Esophagus muscularis mucosa (tissue), 4 donors: ENCODE results near the gene TMEM100. TPM values are rescaled to one million over a fixed set of nuclear protein-coding genes. Genes with fewer than 3 reads are reported as not detected.

ENCODE experiments used
- DNase-seq: peaks from one replicate; pipeline ENCODE4 v3.0.0-alpha.2; 2017; ENCODE audit errors: extremely low spot score
- H3K27ac ChIP-seq, 4 donors: fragments of 200-600 bp; sonication (generic); replicated peaks in 1 of 4; 1 replicate in 3 of 4; 2 replicates in 1 of 4; pipeline ENCODE4 v1.5.1; 2016 to 2019; ENCODE audit warnings: mild to moderate bottlenecking in 1 of 4
- H3K27me3 ChIP-seq, 4 donors: fragments of 200-600 bp; sonication (generic); one replicate each; pipeline versions ENCODE4 v1.5.1 to v1.6.0; 2016 to 2019
- H3K36me3 ChIP-seq, 4 donors: fragments of 200-600 bp; sonication (generic); one replicate each; pipeline ENCODE4 v1.5.1; 2016 to 2019
- H3K4me1 ChIP-seq, 4 donors: fragments of 200-600 bp; sonication (generic); one replicate each; pipeline ENCODE4 v1.5.1; 2016 to 2019
- H3K4me3 ChIP-seq, 4 donors: fragments of 200-600 bp; sonication (generic); 1 replicate in 2 of 4; 2 replicates in 2 of 4; pipeline ENCODE4 v1.5.1; 2016 to 2019; ENCODE audit warnings: mild to moderate bottlenecking in 4 of 4, moderate library complexity in 1 of 4
- H3K9me3 ChIP-seq, 4 donors: fragments of 200-600 bp; sonication (generic); 1 replicate in 3 of 4; 2 replicates in 1 of 4; pipeline ENCODE4 v1.5.1; 2016 to 2019
- CTCF ChIP-seq, 3 experiments: fragments of 200-600 bp in 2 of 3; fragments of 450-650 bp in 1 of 3; sonication (generic) in 2 of 3; IDR thresholded peaks; one replicate each; pipeline ENCODE4 v1.5.1; 2017 to 2019; ENCODE audit warnings: antibody characterized with exemption in 3 of 3, mild to moderate bottlenecking in 2 of 3, moderate library complexity in 1 of 3
- EP300 ChIP-seq: sonication (generic); formaldehyde crosslinking; IDR thresholded peaks from one replicate; pipeline ENCODE4 v1.6.1; 2017; ENCODE audit warnings: antibody characterized with exemption
- POLR2A ChIP-seq: fragments of 450-650 bp; IDR thresholded peaks from one replicate; pipeline ENCODE4 v1.6.1; 2017; ENCODE audit warnings: antibody characterized with exemption, moderate library complexity, mild to moderate bottlenecking, low read depth
- POLR2AphosphoS5 ChIP-seq, 2 donors: sonication (generic); formaldehyde crosslinking; IDR thresholded peaks; one replicate each; pipeline ENCODE4 v1.6.1; 2017; ENCODE audit warnings: antibody characterized with exemption in 2 of 2
- WGBS: methylation state at CpG from one replicate; pipeline ENCODE4 v1.1.5; 2018; 5-methylcytosine and 5-hydroxymethylcytosine counted together
- intact Hi-C: fragments of 100-400 bp; cut with DNase I; formaldehyde crosslinking; loops from one replicate; pipeline ENCODE4 v1.15.1; 2023
- total RNA-seq, 4 donors: library from RNA; depleted of rRNA; stranded (reverse); fragments of >200 nt; gene quantifications; one replicate each; pipeline versions ENCODE4 v1.1.0 to v1.2.1, GENCODE V29; 2016

TMEM100 gene
- total RNA-seq, 4 donors from 2014 or later: 4.2 to 9.6 (median 9.5) TPM

GRCh38 chr17:55768936-55769624 is 46.4 kb upstream of the TMEM100 start:
- intact Hi-C loops: no loop called here
- peaks cover 17 to 60% (median 49%) of the 10 kb centered on the region in 4 donors for H3K36me3 ChIP-seq
- H3K4me1 ChIP-seq: peaks cover 4 to 24% (median 21%) of the 10 kb centered on the region in 4 donors

GRCh38 chr17:55765472-55765871 is 42.8 kb upstream of the TMEM100 start:
- DNase-seq: no peak
- intact Hi-C loops: no loop called here
- Histone ChIP-seq H3K4me3 (no peak overlapping the region), H3K36me3 (peaks cover 0 to 26% (median 17%) of the 10 kb centered on the region in 4 donors), H3K4me1 (peaks cover 10 to 33% (median 28%) of the 10 kb centered on the region in 4 donors), H3K27me3 (no peaks in the 10 kb centered on the region), H3K9me3 (no peaks in the 10 kb centered on the region), H3K27ac (no peak overlapping the region)
- 94% methylated on average over 3 of the region's 3 CpGs for WGBS
- no peak for TF ChIP-seq POLR2AphosphoS5 (IDR thresholded peaks at IDR 0.05)
- no peak for TF ChIP-seq CTCF (IDR thresholded peaks at IDR 0.05)
- no peak for TF ChIP-seq POLR2A
- no peak for TF ChIP-seq EP300

More at GRCh38 chr17:55768936-55769624, 46.4 kb upstream of the TMEM100 start:
- TF ChIP-seq EP300 (no peak), POLR2AphosphoS5 (IDR thresholded peaks at IDR 0.05) (no peak), POLR2A (no peak), CTCF (IDR thresholded peaks at IDR 0.05) (no peak)
- Histone ChIP-seq H3K27ac (peak overlapping the region; percentile 22 to 66 (median 36)), H3K9me3 (no peaks in the 10 kb centered on the region), H3K4me3 (no peak overlapping the region), H3K27me3 (no peaks in the 10 kb centered on the region)
- no peak for DNase-seq

- H3K27ac ChIP-seq: peak overlapping the region in 1 of 4 donors; percentile 21
- intact Hi-C loops: no loop called here
- peaks cover 10 to 31% (median 24%) of the 10 kb centered on the region in 4 donors for H3K4me1 ChIP-seq
- no peak overlapping the region for H3K4me3 ChIP-seq
- no peaks in the 10 kb centered on the region for H3K27me3 ChIP-seq
- peaks cover 0 to 22% (median 15%) of the 10 kb centered on the region in 4 donors for H3K36me3 ChIP-seq
- WGBS: 93% methylated on average over 4 of the region's 4 CpGs
- no peaks in the 10 kb centered on the region for H3K9me3 ChIP-seq
- DNase-seq: no peak
- TF ChIP-seq EP300 (no peak), POLR2AphosphoS5 (IDR thresholded peaks at IDR 0.05) (no peak), CTCF (IDR thresholded peaks at IDR 0.05) (no peak), POLR2A (no peak)
These were observed 41.9 kb upstream of the TMEM100 start for GRCh38 chr17:55764610-55765009.

GRCh38 chr17:55763856-55764255 is 41.2 kb upstream of the TMEM100 start:
- intact Hi-C loops: no loop called here
- Histone ChIP-seq H3K27me3 (no peaks in the 10 kb centered on the region), H3K36me3 (peaks cover 0 to 14% (median 12%) of the 10 kb centered on the region in 4 donors), H3K27ac (peak overlapping the region in 2 of 4 donors; percentile 3 to 21), H3K4me3 (no peak overlapping the region), H3K9me3 (no peaks in the 10 kb centered on the region), H3K4me1 (peaks cover 10 to 32% (median 24%) of the 10 kb centered on the region in 4 donors)
- DNase-seq: no peak
- 65% methylated on average over 6 of the region's 6 CpGs for WGBS
- no peak for TF ChIP-seq CTCF (IDR thresholded peaks at IDR 0.05)
- peak in 1 of 2 donors; percentile 23 for TF ChIP-seq POLR2AphosphoS5 (IDR thresholded peaks at IDR 0.05)
